ENCODE results near the gene ADCY7.

The ADCY7 gene

DNA sequence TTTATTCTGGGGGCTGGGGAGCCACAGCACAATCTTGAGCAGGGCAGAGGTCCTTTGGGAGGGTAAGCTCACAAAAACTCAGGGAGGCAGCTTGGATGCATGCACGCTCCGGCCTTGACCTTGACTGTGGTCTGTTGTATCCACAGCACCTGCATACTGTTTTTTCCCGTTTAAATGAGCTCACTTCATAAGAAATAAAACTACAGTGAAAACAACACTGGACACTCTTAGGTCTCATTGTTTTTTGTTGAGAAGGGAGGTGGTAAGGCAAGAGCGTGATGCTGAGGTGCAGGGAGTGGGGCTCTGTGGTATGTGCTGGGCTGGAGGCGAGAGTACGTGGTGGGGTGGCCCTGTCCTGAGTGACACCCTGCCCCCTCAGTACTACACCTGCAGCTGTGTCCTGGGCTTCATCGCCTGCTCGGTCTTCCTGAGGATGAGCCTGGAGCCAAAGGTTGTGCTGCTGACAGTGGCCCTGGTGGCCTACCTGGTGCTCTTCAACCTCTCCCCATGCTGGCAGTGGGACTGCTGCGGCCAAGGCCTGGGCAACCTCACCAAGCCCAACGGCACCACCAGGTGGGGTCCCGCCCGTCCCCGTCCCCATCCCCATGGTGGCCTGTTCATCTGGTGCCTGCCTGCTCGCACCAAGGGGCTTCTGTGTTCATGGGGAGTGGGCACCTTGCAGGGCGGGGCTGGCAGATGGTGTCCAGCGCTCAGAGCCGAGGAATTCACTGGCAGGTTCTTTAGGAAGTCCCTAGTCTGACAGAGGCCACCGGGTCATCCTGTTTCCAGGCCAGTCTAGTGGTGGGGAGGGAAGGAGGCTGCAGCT is 44.2 kb downstream of the ADCY7 start:
- H3K4me3 ChIP-seq (ENCODE audit: severe bottlenecking), result no peak overlapping the region
- H3K4me1 ChIP-seq (ENCODE audit: insufficient read depth, poor library complexity, severe bottlenecking), result no peaks in the 10 kb centered on the region
- H3K27me3 ChIP-seq (ENCODE audit: insufficient read depth, poor library complexity, severe bottlenecking), result no peaks in the 10 kb centered on the region
- H3K27ac ChIP-seq (ENCODE audit: poor library complexity, severe bottlenecking), result no peak overlapping the region
- TF ChIP-seq, protein P1, sequence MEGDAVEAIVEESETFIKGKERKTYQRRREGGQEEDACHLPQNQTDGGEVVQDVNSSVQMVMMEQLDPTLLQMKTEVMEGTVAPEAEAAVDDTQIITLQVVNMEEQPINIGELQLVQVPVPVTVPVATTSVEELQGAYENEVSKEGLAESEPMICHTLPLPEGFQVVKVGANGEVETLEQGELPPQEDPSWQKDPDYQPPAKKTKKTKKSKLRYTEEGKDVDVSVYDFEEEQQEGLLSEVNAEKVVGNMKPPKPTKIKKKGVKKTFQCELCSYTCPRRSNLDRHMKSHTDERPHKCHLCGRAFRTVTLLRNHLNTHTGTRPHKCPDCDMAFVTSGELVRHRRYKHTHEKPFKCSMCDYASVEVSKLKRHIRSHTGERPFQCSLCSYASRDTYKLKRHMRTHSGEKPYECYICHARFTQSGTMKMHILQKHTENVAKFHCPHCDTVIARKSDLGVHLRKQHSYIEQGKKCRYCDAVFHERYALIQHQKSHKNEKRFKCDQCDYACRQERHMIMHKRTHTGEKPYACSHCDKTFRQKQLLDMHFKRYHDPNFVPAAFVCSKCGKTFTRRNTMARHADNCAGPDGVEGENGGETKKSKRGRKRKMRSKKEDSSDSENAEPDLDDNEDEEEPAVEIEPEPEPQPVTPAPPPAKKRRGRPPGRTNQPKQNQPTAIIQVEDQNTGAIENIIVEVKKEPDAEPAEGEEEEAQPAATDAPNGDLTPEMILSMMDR (IDR thresholded peaks at IDR 0.05; ENCODE audit: poor library complexity, severe bottlenecking), result no peak
- H3K36me3 ChIP-seq (ENCODE audit: low read depth), result peaks cover 17% of the 10 kb centered on the region
- H3K9me3 ChIP-seq (ENCODE audit: severe bottlenecking), result no peaks in the 10 kb centered on the region
- no peak for ATAC-seq (ENCODE audit: low read depth)
- DNase-seq (ENCODE audit: low spot score), result no peak

DNA sequence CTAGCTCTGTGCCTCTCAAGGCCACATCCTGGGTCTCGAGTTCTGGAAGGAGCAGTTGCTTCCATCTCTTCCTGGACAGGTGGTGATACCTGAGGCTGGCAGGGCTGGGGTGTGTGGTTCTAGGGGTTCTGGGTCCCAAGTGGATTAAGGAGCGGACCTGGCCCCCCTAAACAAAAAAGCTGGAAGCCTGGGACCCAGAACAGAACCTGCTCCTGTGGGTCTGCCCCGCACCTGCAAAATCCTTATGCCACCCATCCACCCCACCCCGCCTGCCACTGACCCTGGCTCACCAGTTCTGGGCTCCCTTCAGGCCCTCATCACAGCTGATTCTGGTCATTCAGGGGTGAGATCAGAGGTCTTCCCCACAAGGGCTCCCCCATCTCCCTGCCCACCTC is 44.8 kb downstream of the ADCY7 start:
- Histone ChIP-seq H3K36me3 (ENCODE audit: low read depth) (peaks cover 23% of the 10 kb centered on the region), H3K4me1 (ENCODE audit: insufficient read depth, poor library complexity, severe bottlenecking) (no peaks in the 10 kb centered on the region), H3K27me3 (ENCODE audit: insufficient read depth, poor library complexity, severe bottlenecking) (no peaks in the 10 kb centered on the region), H3K27ac (ENCODE audit: poor library complexity, severe bottlenecking) (no peak overlapping the region), H3K4me3 (ENCODE audit: severe bottlenecking) (no peak overlapping the region), H3K9me3 (ENCODE audit: severe bottlenecking) (no peaks in the 10 kb centered on the region)
- no peak for ATAC-seq (ENCODE audit: low read depth)
- TF ChIP-seq, protein P1 (IDR thresholded peaks at IDR 0.05; ENCODE audit: poor library complexity, severe bottlenecking), result no peak
- DNase-seq (ENCODE audit: low spot score), result no peak

DNA sequence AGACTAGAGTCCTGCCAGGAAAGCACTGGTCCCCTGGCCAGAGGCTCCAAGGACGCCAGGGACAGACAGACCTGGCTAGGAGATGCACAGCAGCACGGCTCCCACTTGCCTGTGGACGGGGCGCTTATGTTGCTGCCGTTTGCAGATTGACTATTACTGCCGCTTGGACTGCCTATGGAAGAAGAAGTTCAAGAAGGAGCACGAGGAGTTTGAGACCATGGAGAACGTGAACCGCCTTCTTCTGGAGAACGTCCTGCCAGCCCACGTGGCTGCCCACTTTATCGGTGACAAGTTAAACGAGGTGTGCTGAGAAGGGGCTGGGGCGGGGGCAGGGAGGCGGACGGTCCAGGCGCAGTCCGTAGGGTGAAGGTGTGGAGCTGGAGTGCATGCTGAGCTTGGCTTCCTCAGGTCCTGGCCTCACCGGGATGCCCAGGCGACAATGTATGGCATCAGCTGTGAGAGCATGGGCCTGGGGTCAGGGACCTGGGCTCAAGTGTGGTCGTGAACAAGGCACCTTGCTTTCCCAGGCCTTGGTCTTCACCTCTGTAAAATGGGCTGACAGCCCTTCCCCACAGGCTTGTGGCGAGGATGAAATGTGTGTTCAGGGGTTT is 45.6 kb downstream of the ADCY7 start:
- DNase-seq (ENCODE audit: low spot score) (no peak), ATAC-seq (ENCODE audit: low read depth) (no peak)
- Histone ChIP-seq H3K27me3 (ENCODE audit: insufficient read depth, poor library complexity, severe bottlenecking) (no peaks in the 10 kb centered on the region), H3K4me3 (ENCODE audit: severe bottlenecking) (no peak overlapping the region), H3K9me3 (ENCODE audit: severe bottlenecking) (no peaks in the 10 kb centered on the region), H3K4me1 (ENCODE audit: insufficient read depth, poor library complexity, severe bottlenecking) (no peaks in the 10 kb centered on the region), H3K36me3 (ENCODE audit: low read depth) (peaks cover 32% of the 10 kb centered on the region), H3K27ac (ENCODE audit: poor library complexity, severe bottlenecking) (no peak overlapping the region)
- TF ChIP-seq, protein P1 (IDR thresholded peaks at IDR 0.05; ENCODE audit: poor library complexity, severe bottlenecking), result no peak

DNA sequence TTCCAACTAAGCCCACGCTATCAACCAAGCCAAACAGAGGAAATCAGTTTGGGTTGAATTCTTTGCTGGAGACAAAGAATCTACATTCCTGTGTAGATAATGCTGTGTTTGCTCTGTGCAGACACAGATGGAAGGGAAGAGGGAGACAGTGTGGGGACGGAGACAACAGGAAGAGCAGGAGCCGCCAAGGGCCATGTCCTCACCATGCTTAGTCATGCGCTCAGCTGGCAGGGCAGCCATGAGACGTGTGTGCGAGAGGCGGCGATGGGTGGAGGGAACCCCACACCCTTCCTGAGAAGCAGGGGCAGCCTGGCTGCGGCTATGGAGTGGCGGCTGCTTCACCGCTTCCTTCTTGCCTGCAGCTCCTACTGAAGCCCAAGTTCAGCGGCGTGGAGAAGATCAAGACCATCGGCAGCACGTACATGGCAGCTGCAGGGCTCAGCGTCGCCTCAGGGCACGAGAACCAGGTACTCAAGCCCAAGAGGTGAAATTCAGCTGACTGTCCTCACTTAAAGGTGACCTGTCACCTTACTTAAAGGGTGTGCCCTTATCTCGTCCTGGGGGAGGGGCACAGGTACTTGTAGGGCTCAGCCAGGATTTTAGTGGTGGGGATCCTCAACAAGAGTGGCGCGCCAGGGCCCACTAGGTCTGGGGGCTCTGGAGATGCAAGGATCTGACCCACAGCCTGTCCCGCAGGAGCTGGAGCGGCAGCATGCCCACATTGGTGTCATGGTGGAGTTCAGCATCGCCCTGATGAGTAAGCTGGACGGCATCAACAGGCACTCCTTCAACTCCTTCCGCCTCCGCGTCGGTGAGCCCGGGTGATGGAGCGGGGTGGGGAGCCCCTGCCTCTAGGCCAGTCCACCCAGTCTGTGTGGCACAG is 47.5 kb downstream of the ADCY7 start:
- Histone ChIP-seq H3K4me3 (ENCODE audit: severe bottlenecking) (no peak overlapping the region), H3K36me3 (ENCODE audit: low read depth) (peaks cover 50% of the 10 kb centered on the region), H3K4me1 (ENCODE audit: insufficient read depth, poor library complexity, severe bottlenecking) (no peaks in the 10 kb centered on the region), H3K9me3 (ENCODE audit: severe bottlenecking) (no peaks in the 10 kb centered on the region), H3K27ac (ENCODE audit: poor library complexity, severe bottlenecking) (no peak overlapping the region), H3K27me3 (ENCODE audit: insufficient read depth, poor library complexity, severe bottlenecking) (no peaks in the 10 kb centered on the region)
- DNase-seq (ENCODE audit: low spot score), result no peak
- no peak for ATAC-seq (ENCODE audit: low read depth)
- TF ChIP-seq, protein P1 (IDR thresholded peaks at IDR 0.05; ENCODE audit: poor library complexity, severe bottlenecking), result no peak

All from RWPE2 (cell line).